CD14-positive monocyte (primary cell): ENCODE results near the gene SBF2. TPM values are rescaled to one million over a fixed set of nuclear protein-coding genes. Genes with fewer than 3 reads are reported as not detected.

Experiments used
- DNase-seq, 3 donors: peaks; one replicate each; pipeline ENCODE4 v3.0.0-alpha.2; 2011 to 2022
- H2AFZ ChIP-seq: 2 replicates; pipeline ENCODE4 v1.6.0; 2012; ENCODE audit warnings: mild to moderate bottlenecking, low read depth, low read length, inconsistent platforms; ENCODE audit not compliant: insufficient read depth, poor library complexity, severe bottlenecking
- H3K27ac ChIP-seq, 2 donors: 1 replicate in 1 of 2; 2 replicates in 1 of 2; pipeline ENCODE4 v1.5.1; 2012 to 2013; ENCODE audit warnings: low read length in 2 of 2, control low read depth in 1 of 2, inconsistent platforms in 1 of 2, low read depth in 1 of 2, mild to moderate bottlenecking in 1 of 2
- H3K27me3 ChIP-seq, 2 donors: one replicate each; pipeline versions ENCODE4 v1.6.0 to v1.6.1; 2011 to 2013; ENCODE audit warnings: low read length in 2 of 2; ENCODE audit not compliant: control insufficient read depth in 2 of 2, insufficient read depth in 2 of 2
- H3K36me3 ChIP-seq, 2 donors: replicated peaks in 1 of 2; 1 replicate in 1 of 2; 2 replicates in 1 of 2; pipeline versions ENCODE4 v1.5.1 to v1.6.1; 2012 to 2013; ENCODE audit warnings: low read length in 2 of 2, control low read depth in 1 of 2, inconsistent platforms in 1 of 2, mild to moderate bottlenecking in 1 of 2; ENCODE audit not compliant: insufficient read depth in 2 of 2, control insufficient read depth in 1 of 2
- H3K4me1 ChIP-seq, 2 donors: 1 replicate in 1 of 2; 2 replicates in 1 of 2; pipeline versions ENCODE4 v1.5.1 to v1.6.1; 2012 to 2013; ENCODE audit warnings: low read length in 2 of 2, control low read depth in 1 of 2, inconsistent platforms in 1 of 2, mild to moderate bottlenecking in 1 of 2, moderate library complexity in 1 of 2; ENCODE audit not compliant: insufficient read depth in 2 of 2, control insufficient read depth in 1 of 2
- H3K4me2 ChIP-seq: replicated peaks from 2 replicates; pipeline ENCODE3; 2012; ENCODE audit warnings: low read length, moderate library complexity, mild to moderate bottlenecking; ENCODE audit not compliant: poor library complexity, severe bottlenecking; ENCODE audit errors: extremely low read depth
- H3K4me3 ChIP-seq, 3 experiments: fragments of 200-600 bp in 1 of 3; sonication (generic) in 1 of 3; replicated peaks in 1 of 3; 1 replicate in 2 of 3; 2 replicates in 1 of 3; pipeline ENCODE4 v1.5.1; 2011 to 2013; ENCODE audit warnings: low read length in 3 of 3, mild to moderate bottlenecking in 3 of 3, control low read depth in 2 of 3, low read depth in 2 of 3, inconsistent platforms in 1 of 3, moderate library complexity in 1 of 3
- H3K79me2 ChIP-seq: 2 replicates; pipeline ENCODE4 v1.6.0; 2012; ENCODE audit warnings: mild to moderate bottlenecking, control low read depth, inconsistent platforms, low read length, moderate library complexity; ENCODE audit not compliant: insufficient read depth
- H3K9ac ChIP-seq: 2 replicates; pipeline ENCODE4 v1.6.0; 2017; ENCODE audit warnings: low read length, mild to moderate bottlenecking; ENCODE audit not compliant: insufficient read depth, poor library complexity, severe bottlenecking
- H3K9me3 ChIP-seq, 2 donors: replicated peaks in 1 of 2; 1 replicate in 1 of 2; 2 replicates in 1 of 2; pipeline versions ENCODE4 v1.5.1 to v1.6.1; 2012 to 2013; ENCODE audit warnings: low read length in 2 of 2, control low read depth in 1 of 2; ENCODE audit not compliant: control insufficient read depth in 1 of 2, insufficient read depth in 1 of 2
- H4K20me1 ChIP-seq: 2 replicates; pipeline ENCODE4 v1.6.0; 2012; ENCODE audit warnings: mild to moderate bottlenecking, low read length, control low read depth, moderate library complexity; ENCODE audit not compliant: insufficient read depth
- H3K27ac Mint-ChIP-seq, 7 donors: one replicate each; pipeline ENCODE4 v1.8.0; 2020; ENCODE audit warnings: mild to moderate bottlenecking in 7 of 7, mixed read lengths in 7 of 7, moderate library complexity in 6 of 7, inconsistent platforms in 2 of 7
- H3K27me3 Mint-ChIP-seq, 3 donors: one replicate each; pipeline ENCODE4 v1.8.0; 2021 to 2022; ENCODE audit warnings: low read depth in 3 of 3, mild to moderate bottlenecking in 3 of 3, mixed read lengths in 3 of 3, moderate library complexity in 3 of 3, inconsistent platforms in 1 of 3
- H3K36me3 Mint-ChIP-seq, 2 donors: one replicate each; pipeline ENCODE4 v1.8.0; 2020; ENCODE audit warnings: mixed read lengths in 2 of 2, inconsistent platforms in 1 of 2, mild to moderate bottlenecking in 1 of 2
- H3K4me1 Mint-ChIP-seq: one replicate; pipeline ENCODE4 v1.8.0; 2020; ENCODE audit warnings: mild to moderate bottlenecking, mixed read lengths
- H3K4me3 Mint-ChIP-seq, 2 donors: one replicate each; pipeline ENCODE4 v1.8.0; 2020; ENCODE audit warnings: mild to moderate bottlenecking in 2 of 2, mixed read lengths in 2 of 2, moderate library complexity in 1 of 2
- H3K9me3 Mint-ChIP-seq, 7 donors: one replicate each; pipeline ENCODE4 v1.8.0; 2020 to 2022; ENCODE audit warnings: mixed read lengths in 7 of 7, mild to moderate bottlenecking in 6 of 7, moderate library complexity in 6 of 7, inconsistent platforms in 2 of 7
- WGBS: methylation state at CpG from one replicate; pipeline ENCODE4 v1.1.5; 2013; ENCODE audit warnings: missing lambda C conversion rate; ENCODE audit not compliant: insufficient coverage; 5-methylcytosine and 5-hydroxymethylcytosine counted together
- intact Hi-C, 2 donors: fragments of 100-400 bp; cut with micrococcal nuclease; formaldehyde crosslinking; loops; one replicate each; pipeline versions ENCODE4 v1.15.0 to v1.15.1; 2023
- polyA plus RNA-seq, 3 donors: library from polyadenylated mRNA; depleted of rRNA in 1 of 3; unstranded in 2 of 3; stranded (reverse) in 1 of 3; fragments of 300-500 nt in 2 of 3; fragments of >200 nt in 1 of 3; fragmentation: Illumina TruSeq in 2 of 3; gene quantifications; 1 replicate in 2 of 3; 2 replicates in 1 of 3; pipeline ENCODE4 v1.2.3, GENCODE V29; 2012 to 2021
- TF ChIP-seq, protein P1 (sequence below): fragments of 200-600 bp; IDR thresholded peaks from one replicate; pipeline ENCODE4 v1.8.0; 2022; ENCODE audit warnings: antibody characterized with exemption, mild to moderate bottlenecking

SBF2 gene
- polyA plus RNA-seq, 3 donors, result 8.9 to 30.7 (median 16.4) TPM

DNA sequence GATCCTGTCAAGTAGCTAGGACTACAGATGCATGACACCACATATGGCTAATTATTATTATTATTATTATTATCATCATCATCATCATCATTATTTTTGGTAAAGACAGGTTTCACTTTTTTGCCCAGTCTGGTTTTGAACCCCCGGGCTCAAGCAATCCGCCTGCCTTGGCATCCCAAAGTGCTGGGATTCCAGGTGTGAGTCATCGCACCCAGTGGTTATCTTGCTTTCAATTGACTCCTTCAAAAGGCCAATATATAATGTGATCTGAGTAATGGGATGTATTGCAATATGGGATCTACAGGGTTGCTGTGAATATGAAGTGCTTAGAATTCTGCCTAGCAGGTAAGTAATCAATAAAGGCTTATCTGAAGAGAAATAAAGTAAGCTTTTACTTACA, 221.2 kb downstream of the SBF2 start:
- Mint-ChIP-seq H3K9me3 (peaks cover 6 to 20% (median 7%) of the 10 kb centered on the region in 7 donors), H3K36me3 (peaks cover 3 to 4% of the 10 kb centered on the region in 2 donors), H3K27ac (no peak overlapping the region), H3K27me3 (peaks cover 0 to 2% (median 0%) of the 10 kb centered on the region in 3 donors), H3K4me1 (no peaks in the 10 kb centered on the region), H3K4me3 (no peak overlapping the region)
- no peaks in the 10 kb centered on the region for H3K36me3 ChIP-seq
- H3K9ac ChIP-seq, result no peak overlapping the region
- H3K4me2 ChIP-seq, result no peak overlapping the region
- H2AFZ ChIP-seq, result no peak overlapping the region
- H3K79me2 ChIP-seq, result no peaks in the 10 kb centered on the region
- H4K20me1 ChIP-seq, result peaks cover 27% of the 10 kb centered on the region
- H3K4me3 ChIP-seq, result no peak overlapping the region
- DNase-seq, result no peak
- H3K27ac ChIP-seq, result no peak overlapping the region
- no peaks in the 10 kb centered on the region for H3K4me1 ChIP-seq
- no peaks in the 10 kb centered on the region for H3K27me3 ChIP-seq
- 100% methylated on average over 2 of the region's 3 CpGs for WGBS
- TF ChIP-seq, protein P1, sequence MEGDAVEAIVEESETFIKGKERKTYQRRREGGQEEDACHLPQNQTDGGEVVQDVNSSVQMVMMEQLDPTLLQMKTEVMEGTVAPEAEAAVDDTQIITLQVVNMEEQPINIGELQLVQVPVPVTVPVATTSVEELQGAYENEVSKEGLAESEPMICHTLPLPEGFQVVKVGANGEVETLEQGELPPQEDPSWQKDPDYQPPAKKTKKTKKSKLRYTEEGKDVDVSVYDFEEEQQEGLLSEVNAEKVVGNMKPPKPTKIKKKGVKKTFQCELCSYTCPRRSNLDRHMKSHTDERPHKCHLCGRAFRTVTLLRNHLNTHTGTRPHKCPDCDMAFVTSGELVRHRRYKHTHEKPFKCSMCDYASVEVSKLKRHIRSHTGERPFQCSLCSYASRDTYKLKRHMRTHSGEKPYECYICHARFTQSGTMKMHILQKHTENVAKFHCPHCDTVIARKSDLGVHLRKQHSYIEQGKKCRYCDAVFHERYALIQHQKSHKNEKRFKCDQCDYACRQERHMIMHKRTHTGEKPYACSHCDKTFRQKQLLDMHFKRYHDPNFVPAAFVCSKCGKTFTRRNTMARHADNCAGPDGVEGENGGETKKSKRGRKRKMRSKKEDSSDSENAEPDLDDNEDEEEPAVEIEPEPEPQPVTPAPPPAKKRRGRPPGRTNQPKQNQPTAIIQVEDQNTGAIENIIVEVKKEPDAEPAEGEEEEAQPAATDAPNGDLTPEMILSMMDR, result no peak
- H3K9me3 ChIP-seq, result peaks cover 3 to 14% of the 10 kb centered on the region in 2 donors
- intact Hi-C loops, result no loop called here

DNA sequence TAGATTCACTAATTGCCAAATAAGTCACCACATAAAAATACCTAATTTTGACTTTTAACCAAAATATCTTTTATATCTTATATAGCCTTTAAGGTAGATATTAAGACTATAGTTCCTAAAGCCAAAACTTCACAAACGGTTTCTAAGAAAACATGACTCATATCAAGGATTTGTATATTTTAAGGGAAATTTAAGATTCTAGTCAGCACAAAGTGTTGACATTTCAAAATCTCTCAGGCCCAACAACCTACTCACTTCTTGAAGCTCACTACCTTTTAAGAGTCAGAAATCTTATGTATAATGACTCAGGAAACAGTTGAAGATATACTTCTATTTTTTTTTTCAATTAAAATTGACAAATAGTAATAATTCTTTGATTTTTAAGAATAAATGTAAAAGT, 221.9 kb downstream of the SBF2 start:
- peaks cover 6 to 17% (median 7%) of the 10 kb centered on the region in 7 donors for H3K9me3 Mint-ChIP-seq
- Histone ChIP-seq H3K4me3 (no peak overlapping the region), H3K4me1 (no peaks in the 10 kb centered on the region), H4K20me1 (peaks cover 32% of the 10 kb centered on the region), H3K4me2 (no peak overlapping the region), H3K9me3 (peaks cover 3 to 14% of the 10 kb centered on the region in 2 donors), H3K79me2 (no peaks in the 10 kb centered on the region), H3K9ac (no peak overlapping the region), H3K27me3 (no peaks in the 10 kb centered on the region), H2AFZ (no peak overlapping the region), H3K36me3 (no peaks in the 10 kb centered on the region), H3K27ac (no peak overlapping the region)
- no peak for DNase-seq
- peaks cover 3 to 4% of the 10 kb centered on the region in 2 donors for H3K36me3 Mint-ChIP-seq
- TF ChIP-seq, protein P1, result no peak
- no peak overlapping the region for H3K27ac Mint-ChIP-seq
- H3K27me3 Mint-ChIP-seq, result peaks cover 0 to 2% (median 0%) of the 10 kb centered on the region in 3 donors
- no peak overlapping the region for H3K4me3 Mint-ChIP-seq
- WGBS, result no CpG with 5 or more reads among the region's 1 CpG
- intact Hi-C loops, result no loop called here
- no peaks in the 10 kb centered on the region for H3K4me1 Mint-ChIP-seq
